Loucy (cell line): ENCODE data around the gene TMEM150B.

Experiments used
- CTCF ChIP-seq: fragments of 200-600 bp; sonication (generic); conservative IDR thresholded peaks from 2 replicates; pipeline ENCODE4 v1.5.1; 2014; ENCODE audit warnings: mild to moderate bottlenecking, antibody characterized with exemption, low read length
- EZH2phosphoT487 ChIP-seq: fragments of 200-600 bp; IDR thresholded peaks from 2 replicates; pipeline ENCODE4 v1.6.1; 2018; ENCODE audit warnings: antibody characterized with exemption, mild to moderate bottlenecking, moderate library complexity, borderline replicate concordance

- TF ChIP-seq CTCF (no peak), EZH2phosphoT487 (no peak)
Observed at GRCh38 chr19:55270172-55270942, 54.8 kb downstream of the TMEM150B start.
